Activated B cell treated with CpG ODN at 0.5 μM for 24 hours (primary cell): ENCODE results near the gene LRIG1. TPM values are rescaled to one million over a fixed set of nuclear protein-coding genes. Genes with fewer than 3 reads are reported as not detected.

ENCODE experiments used
- ATAC-seq: fragments of 200-7000 bp; cut with Tn5 transposase; one replicate; pipeline ENCODE4 v1.10.0; 2021; ENCODE audit warnings: low read depth, mild to moderate bottlenecking, moderate library complexity
- CTCF ChIA-PET: fragments of 350-600 bp; sonication (Branson Sonifier 250); formaldehyde crosslinking; loops from one replicate; lab custom pipeline; 2021; ENCODE audit warnings: antibody characterized with exemption; lab: Charles Lee
- POLR2A ChIA-PET: fragments of 350-600 bp; sonication (Branson Sonifier 250); formaldehyde crosslinking; loops from one replicate; lab custom pipeline; 2021; ENCODE audit warnings: antibody characterized with exemption; lab: Charles Lee
- DNase-seq: peaks from one replicate; pipeline ENCODE4 v3.0.0; 2022
- H3K27ac Mint-ChIP-seq: one replicate; pipeline ENCODE4 v1.8.0; 2020; ENCODE audit warnings: mixed read lengths
- H3K27me3 Mint-ChIP-seq: one replicate; pipeline ENCODE4 v1.8.0; 2021; ENCODE audit warnings: mixed read lengths
- H3K36me3 Mint-ChIP-seq: one replicate; pipeline ENCODE4 v1.8.0; 2021; ENCODE audit warnings: low read depth, mixed read lengths
- H3K4me1 Mint-ChIP-seq: one replicate; pipeline ENCODE4 v1.8.0; 2021; ENCODE audit warnings: mixed read lengths
- H3K4me3 Mint-ChIP-seq: one replicate; pipeline ENCODE4 v1.8.0; 2020; ENCODE audit warnings: mild to moderate bottlenecking, mixed read lengths
- H3K9me3 Mint-ChIP-seq: one replicate; pipeline ENCODE4 v1.8.0; 2020; ENCODE audit warnings: mixed read lengths
- CTCF ChIP-seq: fragments of 200-600 bp; IDR thresholded peaks from one replicate; pipeline ENCODE4 v1.8.0; 2022; ENCODE audit warnings: antibody characterized with exemption, mild to moderate bottlenecking
- intact Hi-C: fragments of 100-400 bp; cut with micrococcal nuclease; formaldehyde crosslinking; loops from one replicate; pipeline ENCODE4 v1.15.1; 2024
- total RNA-seq: library from RNA; stranded (reverse); gene quantifications from 2 replicates; pipeline ENCODE4 v1.2.3, GENCODE V29; 2022

LRIG1 gene
- total RNA-seq, 1 donor from 2014 or later, result 9.7 TPM

GRCh38 chr3:66394753-66395249 is 106.0 kb downstream of the LRIG1 start:
- Mint-ChIP-seq H3K4me3 (peak overlapping the region; percentile 46), H3K27ac (no peak overlapping the region), H3K27me3 (no peaks in the 10 kb centered on the region), H3K9me3 (no peaks in the 10 kb centered on the region), H3K36me3 (no peaks in the 10 kb centered on the region), H3K4me1 (peaks cover 47% of the 10 kb centered on the region)
- POLR2A ChIA-PET, result interaction anchor here (0.8 kb wide), 1 partner anchor 11 kb away, joined by 3 read pairs; no protein-coding TSS in a partner anchor
- TF ChIP-seq CTCF, result no peak
- intact Hi-C loops, result loop anchor here (1.0 to 2.0 kb wide), 2 partner anchors 8 to 78 kb away; no protein-coding TSS in a partner anchor
- DNase-seq (no peak), ATAC-seq (no peak)
- CTCF ChIA-PET, result interaction anchor here (1.2 to 2.1 kb wide), 4 partner anchors 9 to 427 kb away, joined by 3 to 8 read pairs (median 6); no protein-coding TSS in a partner anchor

GRCh38 chr3:66394019-66394752 is 106.6 kb downstream of the LRIG1 start:
- Mint-ChIP-seq H3K9me3 (no peaks in the 10 kb centered on the region), H3K4me3 (peak overlapping the region; percentile 84), H3K27me3 (no peaks in the 10 kb centered on the region), H3K27ac (peak overlapping the region; percentile 85), H3K36me3 (no peaks in the 10 kb centered on the region), H3K4me1 (peaks cover 53% of the 10 kb centered on the region)
- TF ChIP-seq CTCF, result no peak
- ATAC-seq, result peak; percentile 82
- ChIA-PET POLR2A (interaction anchor here (0.7 to 0.8 kb wide), 2 partner anchors 11 to 118 kb away, joined by 3 to 5 read pairs; no protein-coding TSS in a partner anchor), CTCF (interaction anchor here (1.2 to 2.1 kb wide), 6 partner anchors 8 to 428 kb away, joined by 3 to 8 read pairs (median 5); no protein-coding TSS in a partner anchor)
- DNase-seq, result no peak
- intact Hi-C loops, result loop anchor here (1.0 to 2.0 kb wide), 2 partner anchors 8 to 79 kb away; no protein-coding TSS in a partner anchor

- CTCF ChIA-PET, result interaction anchor here (1.7 to 2.1 kb wide), 5 partner anchors 14 to 429 kb away, joined by 4 to 8 read pairs (median 6); no protein-coding TSS in a partner anchor
Measured at GRCh38 chr3:66393333-66394005, 107.4 kb downstream of the LRIG1 start.

GRCh38 chr3:66392966-66393332 is 107.9 kb downstream of the LRIG1 start:
- Mint-ChIP-seq H3K27ac (peak overlapping the region; percentile 85), H3K27me3 (no peaks in the 10 kb centered on the region), H3K4me3 (peak overlapping the region; percentile 84), H3K4me1 (peaks cover 64% of the 10 kb centered on the region), H3K36me3 (peaks cover 4% of the 10 kb centered on the region), H3K9me3 (no peaks in the 10 kb centered on the region)
- DNase-seq (no peak), ATAC-seq (no peak)
- no peak for TF ChIP-seq CTCF
- intact Hi-C loops, result no loop called here
- POLR2A ChIA-PET, result interaction anchor here (0.7 kb wide), 1 partner anchor 74 kb away, joined by 4 read pairs; no protein-coding TSS in a partner anchor
- CTCF ChIA-PET, result interaction anchor here (0.9 to 2.1 kb wide), 4 partner anchors 14 to 424 kb away, joined by 4 to 8 read pairs (median 5); no protein-coding TSS in a partner anchor

More at GRCh38 chr3:66393333-66394005, 107.4 kb downstream of the LRIG1 start:
- Mint-ChIP-seq H3K9me3 (no peaks in the 10 kb centered on the region), H3K27ac (peak overlapping the region; percentile 85), H3K36me3 (no peaks in the 10 kb centered on the region), H3K27me3 (no peaks in the 10 kb centered on the region), H3K4me3 (peak overlapping the region; percentile 84), H3K4me1 (peaks cover 59% of the 10 kb centered on the region)
- POLR2A ChIA-PET, result interaction anchor here (0.7 kb wide), 2 partner anchors 73 to 117 kb away, joined by 4 to 5 read pairs; no protein-coding TSS in a partner anchor
- ATAC-seq (peak; percentile 31), DNase-seq (no peak)
- intact Hi-C loops, result loop anchor here (1.0 to 2.0 kb wide), 2 partner anchors 7 to 79 kb away; no protein-coding TSS in a partner anchor
- TF ChIP-seq CTCF, result no peak
